DMS79 (cell line): ENCODE measurements around the gene ARL4A.

Experiments used
- DNase-seq: peaks from one replicate; lab custom pipeline; 2025; lab: John Stamatoyannopoulos, UW

The ARL4A gene

DNA sequence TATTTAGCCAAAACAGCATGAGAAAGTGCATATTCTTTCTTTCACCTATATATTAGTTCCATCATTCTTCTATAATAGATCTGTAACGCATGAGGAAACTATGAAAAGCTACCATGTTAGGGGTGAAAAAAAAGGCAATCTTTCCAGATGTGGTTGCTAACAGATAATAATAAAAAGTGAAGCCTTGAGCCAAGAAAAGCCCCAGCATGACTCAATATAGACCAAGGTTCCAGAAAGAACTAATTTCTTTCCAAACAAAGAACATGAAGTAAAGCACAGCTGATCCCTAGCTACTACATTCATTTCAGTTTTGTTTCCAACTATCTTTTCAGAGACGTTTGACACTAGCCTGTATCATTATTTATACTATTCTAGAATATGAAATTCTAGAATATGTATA lies 16.4 kb downstream of the ARL4A start:
- DNase-seq = no peak

DNA sequence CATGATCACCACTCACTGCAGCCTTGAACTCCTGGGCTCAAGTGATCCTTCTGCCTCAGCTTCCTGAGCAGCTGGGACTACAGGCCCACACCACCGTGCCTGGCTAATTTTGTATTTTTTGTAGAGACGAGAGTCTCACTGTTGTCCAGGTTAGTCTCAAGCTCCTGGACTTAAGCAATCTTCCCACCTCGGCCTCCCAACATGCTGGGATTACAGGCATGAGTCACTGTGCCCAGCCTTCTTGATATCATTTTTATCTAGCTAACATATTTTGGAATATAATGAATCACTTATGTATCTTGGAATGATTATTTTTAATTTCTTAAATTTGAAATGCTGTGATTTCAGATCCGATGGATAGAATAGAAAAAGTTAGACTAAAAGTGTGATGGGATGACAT lies 18.4 kb downstream of the ARL4A start:
- DNase-seq = no peak

DNA sequence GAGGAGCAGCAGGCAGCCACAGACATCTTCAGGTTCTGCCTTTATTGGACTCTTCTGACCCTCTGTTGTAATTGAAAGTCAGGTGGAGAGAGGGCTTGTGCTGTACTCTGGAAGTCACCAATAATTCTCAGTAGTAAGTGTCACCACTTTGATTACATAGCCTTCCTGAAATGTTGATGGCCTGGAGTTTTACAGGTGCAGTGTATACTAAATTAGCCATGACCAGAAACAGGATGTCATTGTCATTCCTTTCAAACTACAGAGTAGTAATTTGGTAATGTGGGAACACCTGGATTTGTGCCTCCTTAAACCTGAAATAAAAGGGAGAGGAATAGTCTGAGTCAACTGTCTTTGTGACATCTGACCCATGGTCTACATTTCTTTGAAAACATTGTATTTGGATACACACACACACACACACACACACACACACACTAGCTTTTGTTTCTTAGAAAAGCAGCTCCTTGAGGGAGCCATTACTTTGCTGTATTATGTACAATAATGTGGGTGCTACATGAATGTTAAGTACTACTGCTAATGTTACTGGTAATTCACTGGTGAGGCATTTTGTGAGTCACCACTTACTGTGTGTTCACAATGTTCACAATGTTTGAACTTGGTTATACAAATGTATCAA lies 19.6 kb downstream of the ARL4A start:
- no peak for DNase-seq

DNA sequence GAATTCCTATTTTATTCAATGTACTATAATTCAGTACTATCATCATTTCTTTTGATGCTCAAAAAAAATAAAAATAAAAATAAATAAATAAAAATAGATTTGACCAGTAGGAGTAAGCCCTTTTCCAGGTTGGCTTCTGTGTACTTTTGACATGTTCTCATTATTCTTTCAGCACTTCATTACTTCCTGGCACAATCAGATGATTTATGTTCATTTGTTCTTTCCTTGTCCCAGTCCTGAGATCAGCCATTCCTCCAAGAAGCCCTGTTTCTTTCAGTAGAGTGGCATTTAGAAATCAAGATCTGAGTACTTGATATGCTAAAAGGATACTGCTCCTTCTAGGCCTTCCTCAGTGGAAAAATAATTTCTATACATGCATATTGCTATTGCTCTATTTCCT lies 20.9 kb downstream of the ARL4A start:
- DNase-seq = no peak

DNA sequence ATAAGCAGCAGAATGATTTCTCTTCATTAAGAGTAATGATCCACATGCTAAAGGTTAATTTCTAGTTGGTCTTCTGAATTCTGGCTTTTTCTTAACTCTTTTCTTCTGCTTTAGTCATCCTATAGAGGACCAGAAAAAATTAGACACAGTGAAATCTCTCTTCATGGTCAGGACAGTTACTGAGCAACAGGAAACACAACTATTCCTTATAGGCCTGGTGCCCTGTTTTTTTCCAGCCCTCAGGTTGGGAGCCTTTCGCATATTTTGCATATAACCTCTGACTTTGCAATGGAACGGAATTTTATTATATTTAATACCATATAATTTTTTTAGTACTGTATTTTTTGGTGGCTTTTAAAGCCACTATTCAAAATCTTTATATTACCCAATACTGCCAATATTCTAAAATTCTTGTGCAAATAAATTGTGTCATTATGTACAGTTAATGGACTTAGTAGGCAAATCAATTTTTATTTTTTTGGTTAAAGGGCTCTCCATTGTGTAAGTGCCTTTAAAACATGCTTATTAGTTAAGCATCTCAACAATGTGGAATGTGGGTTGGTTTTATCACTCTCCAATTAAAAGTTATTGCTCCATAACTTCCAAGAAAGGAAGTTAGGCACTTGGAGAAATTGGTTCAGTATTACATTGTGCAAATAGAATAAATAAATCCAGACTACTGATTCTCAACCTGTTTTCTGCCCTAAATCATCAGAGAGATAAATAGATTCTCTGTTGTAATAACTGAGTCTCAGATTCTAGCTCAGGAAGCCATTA lies 22.5 kb downstream of the ARL4A start:
- DNase-seq = no peak

DNA sequence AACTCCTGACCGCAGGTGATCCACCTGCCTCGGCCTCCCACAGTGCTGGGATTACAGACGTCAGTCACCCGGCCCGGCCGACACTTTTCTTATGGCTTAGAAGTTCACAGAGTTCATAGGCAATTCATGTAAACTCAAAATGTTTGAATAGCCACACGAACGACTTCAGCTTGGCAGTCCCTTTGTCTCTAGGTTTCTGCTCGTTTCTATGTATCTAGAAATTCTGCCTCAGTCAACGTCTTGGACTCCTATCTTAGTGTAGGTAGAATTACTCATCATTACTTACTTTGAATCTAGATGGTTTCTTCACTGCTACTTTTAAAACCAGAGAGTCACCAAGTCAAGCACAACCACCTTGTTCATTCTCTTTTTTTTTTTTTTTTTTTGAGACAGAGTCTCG lies 23.7 kb downstream of the ARL4A start:
- no peak for DNase-seq

DNA sequence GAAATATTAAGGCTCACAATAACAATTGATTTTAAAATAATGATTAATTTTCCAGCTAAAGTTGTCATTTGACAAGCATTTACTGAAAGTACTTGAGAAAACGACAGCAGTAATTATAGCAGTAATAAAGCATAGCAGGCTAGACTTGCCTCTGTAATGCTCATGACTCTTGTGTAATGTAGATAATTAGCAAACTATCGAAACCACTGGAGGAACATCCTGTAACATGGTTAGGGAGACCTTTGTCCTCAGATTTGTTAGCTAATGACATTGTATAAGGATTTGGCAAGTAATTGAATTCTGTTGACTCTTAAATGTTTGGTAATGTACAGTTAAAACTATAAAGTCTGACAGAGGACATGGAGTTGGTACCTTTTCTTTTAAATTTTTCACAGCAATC lies 24.8 kb downstream of the ARL4A start:
- DNase-seq = no peak

DNA sequence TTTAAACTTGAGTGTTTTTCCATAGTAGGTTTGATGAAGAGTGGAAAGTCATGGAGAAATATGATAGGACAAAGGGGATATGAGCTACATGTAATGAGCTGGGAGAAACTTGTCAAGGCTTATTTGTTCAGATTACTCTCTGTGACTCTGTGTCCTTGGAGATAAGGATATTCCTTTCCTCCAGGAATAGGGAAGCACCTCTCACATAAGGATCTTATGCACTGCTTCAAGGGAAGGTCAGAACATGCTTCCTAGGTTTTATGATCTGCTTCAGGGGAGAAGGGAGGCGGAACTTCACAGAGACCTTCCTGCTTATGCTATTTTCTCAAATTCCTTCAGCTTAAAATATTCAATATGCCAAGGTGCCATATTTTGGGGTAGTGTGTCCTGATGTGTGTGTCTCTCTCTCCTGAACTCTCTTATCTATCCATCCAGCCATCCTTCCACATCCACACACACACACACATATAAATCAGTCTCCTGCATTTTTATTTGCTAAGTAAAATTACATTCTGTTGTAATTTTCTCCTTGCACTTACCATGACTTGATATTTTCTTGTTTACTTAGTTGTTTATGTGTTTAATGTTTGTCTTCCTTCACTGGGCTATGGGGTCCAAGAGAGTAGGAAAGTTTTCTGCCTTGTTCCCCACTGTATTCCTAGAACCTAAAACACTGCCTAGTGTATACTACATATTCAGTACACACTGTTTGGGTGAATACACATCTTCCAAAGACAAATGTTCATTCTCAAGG lies 26.4 kb downstream of the ARL4A start:
- DNase-seq = no peak

DNA sequence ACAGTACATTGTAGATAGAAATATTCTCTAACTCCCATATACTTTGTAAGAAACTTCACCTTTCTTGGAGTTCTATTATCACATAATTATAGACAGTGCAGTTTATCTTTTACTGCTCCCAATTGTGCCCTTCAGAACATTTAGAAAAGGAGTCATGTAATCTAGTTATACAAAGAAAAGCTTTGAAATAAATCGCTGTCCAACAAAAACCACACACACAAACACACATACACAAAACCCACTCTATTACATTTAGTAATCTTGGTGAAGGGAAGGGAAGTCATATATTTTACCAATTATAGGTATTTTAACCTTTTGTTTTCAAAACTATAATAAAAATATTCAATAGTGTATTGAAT lies 26.9 kb downstream of the ARL4A start:
- no peak for DNase-seq

DNA sequence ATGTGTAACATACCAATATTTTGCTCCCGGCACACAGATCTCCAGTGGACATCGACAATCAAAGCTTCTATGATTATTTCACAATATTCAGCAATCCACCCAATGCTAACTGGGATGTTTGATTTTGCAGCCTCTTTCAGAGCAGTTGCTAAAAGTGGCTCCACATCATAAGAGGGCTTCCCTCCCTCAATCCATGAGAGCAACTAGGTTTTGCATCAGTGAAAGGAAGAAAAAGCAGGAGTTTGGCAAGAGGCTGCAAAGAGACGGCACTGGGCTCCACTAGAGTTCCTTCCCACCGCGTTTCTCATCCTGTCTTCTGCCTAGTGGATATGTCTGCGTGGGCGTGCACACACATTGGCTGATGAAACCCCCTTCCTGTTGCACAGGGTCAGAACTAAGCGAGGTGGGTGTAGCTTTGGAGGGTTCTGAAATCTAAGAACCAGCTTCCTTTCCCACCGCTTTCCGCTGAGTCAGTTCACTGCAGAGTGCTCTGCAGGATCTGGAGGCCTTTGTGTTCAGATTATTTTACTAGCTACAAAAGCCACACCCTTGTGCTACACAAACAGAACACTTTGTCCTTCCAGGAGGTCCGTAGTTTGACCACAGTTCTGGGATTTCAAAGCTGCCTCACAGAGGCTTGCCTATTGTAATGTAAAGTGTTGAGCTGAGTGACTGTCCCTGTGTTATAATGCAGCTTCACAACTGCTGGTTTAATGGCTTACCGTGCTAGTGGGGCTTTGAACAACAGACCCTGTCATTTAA lies 28.1 kb downstream of the ARL4A start:
- DNase-seq = no peak

DNA sequence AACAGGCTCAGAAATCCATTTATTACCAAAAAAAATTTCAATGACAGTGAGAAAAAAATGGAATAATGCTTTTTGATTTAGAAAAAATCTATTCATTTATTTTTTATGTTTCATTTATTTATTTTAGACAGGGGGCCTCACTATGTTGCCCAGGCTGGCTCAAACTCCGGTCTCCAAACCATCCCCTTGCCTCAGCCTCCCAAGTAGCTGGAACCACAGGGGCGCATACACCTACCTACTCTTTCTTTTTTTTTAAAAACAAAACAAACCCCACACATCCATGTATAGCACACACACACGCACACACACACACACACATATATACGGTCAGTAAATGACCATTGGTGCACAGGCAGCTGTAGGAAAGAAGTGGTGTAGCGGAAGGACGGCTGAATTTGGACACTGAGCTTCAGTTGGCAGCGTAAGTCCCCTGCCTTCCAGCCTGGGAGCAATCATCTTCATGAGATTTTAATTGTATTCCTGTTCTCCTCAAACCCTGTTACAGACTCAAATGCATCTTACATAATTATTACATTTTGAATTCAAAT lies 28.8 kb downstream of the ARL4A start:
- DNase-seq = no peak

DNA sequence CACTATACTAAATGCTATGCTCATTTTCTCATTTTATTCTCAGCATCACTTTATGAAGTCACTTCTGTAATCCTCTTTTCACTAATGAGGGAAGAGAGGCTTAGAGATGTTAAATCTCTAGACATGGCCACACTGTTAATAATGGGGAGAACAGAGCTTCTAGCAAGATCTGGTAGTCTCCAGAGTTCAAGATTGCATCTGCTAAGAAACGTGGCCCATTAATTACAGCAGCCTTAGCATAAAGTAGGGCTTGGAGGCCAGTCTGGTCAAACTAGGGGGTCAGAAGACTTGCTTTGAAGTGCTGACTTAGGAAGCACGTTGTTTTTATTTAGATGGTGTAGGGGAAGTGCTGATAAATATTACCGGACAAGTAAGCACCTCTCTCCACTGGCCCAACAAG lies 29.3 kb downstream of the ARL4A start:
- no peak for DNase-seq

DNA sequence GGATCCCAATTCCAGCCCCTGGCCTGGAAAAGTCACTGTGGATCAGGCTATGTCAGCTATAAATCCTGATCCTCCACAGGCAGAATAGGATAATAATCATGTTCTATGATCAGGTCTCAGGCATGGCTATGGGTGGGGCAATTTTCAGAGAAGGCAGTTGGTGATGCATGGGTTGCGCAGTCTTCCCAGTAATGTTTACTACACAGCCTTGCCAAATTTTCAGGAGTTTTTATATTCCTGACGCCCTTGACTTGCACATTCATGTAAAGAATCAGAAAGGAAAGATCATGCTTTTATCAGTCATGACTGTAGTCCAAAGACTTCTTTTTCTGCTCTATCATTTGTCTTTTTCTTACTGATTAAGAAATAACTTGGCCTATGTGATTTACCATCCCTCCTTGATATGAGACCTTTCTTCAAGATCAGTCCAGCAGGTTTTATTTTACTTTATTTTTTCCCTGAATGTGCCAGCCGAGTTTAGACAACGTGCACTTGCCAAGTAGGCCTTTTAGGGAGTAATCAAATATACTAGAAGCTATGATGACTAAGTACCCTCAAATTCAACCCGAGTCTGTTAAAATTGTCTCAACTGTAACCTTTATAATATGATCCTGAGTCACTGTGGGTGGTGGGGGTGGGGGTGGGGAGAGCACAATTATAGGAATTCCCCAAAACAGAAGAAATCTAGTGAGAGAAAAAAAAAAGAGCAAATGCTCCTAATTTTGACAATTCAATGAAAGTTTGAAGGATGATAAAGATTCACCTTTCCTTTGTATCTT lies 31.9 kb downstream of the ARL4A start:
- DNase-seq = no peak

DNA sequence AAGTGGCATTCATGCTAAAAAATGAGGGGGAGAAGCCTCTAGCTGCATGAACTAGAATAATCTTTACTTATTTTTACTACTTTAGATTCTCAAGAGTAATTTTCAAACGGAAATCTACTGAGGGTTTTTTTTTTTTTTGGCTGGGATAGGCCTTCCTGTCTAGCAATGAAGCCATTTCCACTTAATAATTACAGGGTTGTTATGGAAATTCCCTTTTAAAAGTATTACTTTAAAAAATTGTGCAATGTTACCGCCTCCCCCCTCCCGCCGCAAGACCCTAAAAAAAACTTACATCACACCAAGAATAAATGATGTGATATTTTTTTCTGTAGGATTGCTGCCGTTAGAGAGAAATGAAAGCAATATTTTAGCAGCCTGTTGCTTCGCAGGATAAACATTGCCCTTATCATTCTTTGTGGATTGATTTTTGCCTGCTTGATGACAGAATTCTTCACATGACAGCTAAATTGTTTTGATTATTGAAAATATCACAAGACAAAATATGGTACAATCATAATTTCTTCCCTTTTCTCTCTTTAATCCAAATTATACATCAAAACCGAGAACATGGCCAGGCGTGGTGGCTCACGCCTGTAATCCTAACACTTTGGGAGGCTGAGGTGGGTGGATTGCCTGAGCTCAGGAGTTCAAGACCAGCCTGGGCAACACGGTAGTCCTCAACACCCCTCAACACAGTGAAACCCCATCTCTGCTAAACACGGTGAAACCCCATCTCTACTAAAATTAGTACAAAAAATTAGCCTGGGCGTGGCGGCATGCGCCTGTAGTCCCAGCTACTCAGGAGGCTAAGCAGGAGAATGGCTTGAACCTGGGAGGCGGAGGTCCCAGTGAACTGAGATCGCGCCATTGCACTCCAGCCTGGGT lies 32.8 kb downstream of the ARL4A start:
- DNase-seq = no peak

DNA sequence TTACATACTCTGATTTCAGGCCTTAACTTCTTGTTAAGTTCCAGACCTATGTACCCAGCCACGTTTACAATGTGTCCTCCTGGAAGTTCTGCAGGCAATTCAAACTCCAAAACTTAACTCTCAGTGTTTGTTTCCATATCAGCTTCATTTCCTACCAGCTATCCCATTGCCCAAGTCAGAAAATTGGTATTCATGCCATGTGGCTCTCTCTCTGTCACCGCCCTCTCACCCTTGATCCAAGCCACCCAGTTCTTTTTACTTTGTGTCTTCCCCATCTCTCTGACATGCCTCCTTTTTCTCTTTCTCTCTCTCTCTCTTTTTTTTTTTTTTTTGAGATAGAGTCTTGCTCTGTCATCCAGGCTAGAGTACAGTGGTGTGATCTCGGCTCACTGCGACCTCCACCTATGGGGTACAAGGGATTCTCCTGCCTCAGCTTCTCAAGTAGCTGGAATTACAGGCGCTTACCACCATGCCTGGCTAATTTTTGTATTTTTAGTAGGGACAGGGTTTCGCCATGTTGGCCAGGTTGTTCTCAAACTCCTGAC lies 33.9 kb downstream of the ARL4A start:
- DNase-seq = no peak

DNA sequence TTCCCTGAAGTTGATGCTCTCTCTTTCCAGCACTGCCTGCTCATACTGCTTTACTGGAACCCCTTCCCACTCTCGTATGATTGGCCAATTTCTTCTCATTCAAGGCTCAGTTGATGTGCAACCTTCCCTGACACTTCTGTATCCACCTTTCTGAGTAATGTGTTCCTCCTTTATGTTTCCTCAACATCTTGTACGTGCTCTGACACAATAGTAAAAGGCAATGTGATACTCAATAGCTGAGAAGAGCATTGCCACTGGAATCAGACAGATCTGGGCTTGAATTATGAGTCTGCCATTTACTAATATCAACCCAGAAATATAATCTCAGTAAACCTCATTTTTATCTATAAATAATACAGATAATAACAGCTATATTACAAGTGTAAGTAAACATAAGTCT lies 34.7 kb downstream of the ARL4A start:
- no peak for DNase-seq

DNA sequence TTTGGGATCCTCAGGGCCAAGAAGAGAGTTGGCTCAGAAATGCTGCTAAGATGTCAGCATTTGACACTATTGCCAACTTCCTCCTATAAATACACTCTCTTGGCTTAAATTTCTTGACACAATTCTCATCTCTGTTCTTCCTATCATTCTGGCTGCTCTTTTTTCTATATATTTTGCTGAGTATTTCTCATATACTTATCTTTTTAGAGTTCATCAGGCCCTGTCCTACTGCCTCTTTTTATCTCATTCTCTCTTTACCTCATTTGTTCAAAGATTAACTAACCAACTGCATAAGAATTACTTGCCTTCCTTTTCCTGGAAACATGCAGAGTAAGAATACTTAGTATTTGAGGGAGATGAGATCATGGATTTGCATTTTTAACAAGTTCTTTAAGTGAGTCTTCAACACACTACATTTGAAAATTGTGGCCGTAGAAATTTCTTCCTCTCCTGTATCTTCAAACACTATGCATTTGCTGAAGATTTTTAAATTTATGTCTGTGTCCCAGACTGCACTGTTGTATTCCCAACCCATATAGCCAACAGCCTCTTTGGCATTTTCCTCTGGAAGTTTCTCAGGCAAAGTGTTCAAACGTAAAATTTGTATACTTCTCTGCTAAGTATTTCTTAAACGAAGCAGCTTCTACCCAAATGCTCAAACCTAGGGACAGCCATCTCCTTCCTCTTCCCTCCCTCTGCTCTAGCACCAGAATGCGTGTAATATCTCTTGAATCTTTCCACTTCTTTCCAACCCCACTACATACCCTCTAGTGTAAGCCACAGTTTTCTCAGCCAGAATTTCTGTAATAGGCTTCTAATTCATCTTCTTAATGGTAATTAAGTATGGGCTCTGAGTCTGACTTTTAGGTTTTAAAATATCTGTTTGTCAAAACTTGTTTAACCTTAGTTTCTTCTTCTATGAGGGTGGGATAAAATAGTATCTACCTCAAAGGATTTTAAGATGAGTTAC lies 35.5 kb downstream of the ARL4A start:
- no peak for DNase-seq

DNA sequence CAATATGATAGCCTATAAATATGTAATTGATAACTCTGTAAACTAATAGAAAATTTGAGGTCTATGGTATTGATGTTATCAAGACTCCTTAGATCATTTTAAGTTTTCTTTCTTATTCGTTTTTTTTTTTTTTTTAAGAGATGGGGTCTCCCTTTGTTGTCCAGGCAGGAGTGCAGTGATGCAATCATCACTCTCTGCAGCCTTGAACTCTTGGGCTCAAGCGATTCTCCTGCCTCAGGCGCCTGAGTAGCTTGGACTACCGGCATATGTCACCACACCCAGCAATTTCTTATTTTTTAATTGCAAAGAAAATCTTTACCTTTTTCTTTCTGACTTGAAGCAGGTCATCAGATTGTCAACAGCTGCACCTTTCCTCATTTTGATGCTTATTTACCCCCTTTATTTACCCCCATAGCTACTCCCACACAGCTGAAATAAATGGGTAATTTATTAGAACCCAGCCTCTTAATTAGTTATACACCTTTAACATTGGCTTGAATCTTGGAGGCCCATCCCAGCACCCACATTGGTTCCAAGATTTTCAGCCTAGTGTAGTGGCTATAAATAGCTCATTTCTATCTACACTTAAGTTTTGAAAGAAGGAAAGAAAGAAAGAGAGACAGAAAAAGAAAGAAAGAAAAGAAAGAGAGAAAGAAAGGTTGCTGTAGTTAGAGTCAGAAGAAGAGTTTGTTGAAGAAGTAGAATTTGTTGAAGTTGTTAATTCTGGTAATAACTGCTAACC lies 38.3 kb downstream of the ARL4A start:
- no peak for DNase-seq
